22Rv1 (cell line): ENCODE data around the gene TEX54.

ENCODE experiments used
- H3K27ac ChIP-seq: fragments of 450-650 bp; 2 replicates; pipeline ENCODE4 v1.5.1; 2017
- ZFX ChIP-seq: fragments of 450-650 bp; IDR thresholded peaks from 2 replicates; pipeline ENCODE4 v1.6.1; 2017; ENCODE audit warnings: antibody characterized with exemption, borderline replicate concordance
- TF ChIP-seq, protein P1 (sequence below): fragments of 450-650 bp; IDR thresholded peaks from 2 replicates; pipeline ENCODE4 v1.5.1; 2017; ENCODE audit warnings: mild to moderate bottlenecking

Gene TEX54

GRCh38 chr11:62876712-62877111, 44.1 kb upstream of the TEX54 start:
- TF ChIP-seq ZFX: no peak
- TF ChIP-seq, protein P1, sequence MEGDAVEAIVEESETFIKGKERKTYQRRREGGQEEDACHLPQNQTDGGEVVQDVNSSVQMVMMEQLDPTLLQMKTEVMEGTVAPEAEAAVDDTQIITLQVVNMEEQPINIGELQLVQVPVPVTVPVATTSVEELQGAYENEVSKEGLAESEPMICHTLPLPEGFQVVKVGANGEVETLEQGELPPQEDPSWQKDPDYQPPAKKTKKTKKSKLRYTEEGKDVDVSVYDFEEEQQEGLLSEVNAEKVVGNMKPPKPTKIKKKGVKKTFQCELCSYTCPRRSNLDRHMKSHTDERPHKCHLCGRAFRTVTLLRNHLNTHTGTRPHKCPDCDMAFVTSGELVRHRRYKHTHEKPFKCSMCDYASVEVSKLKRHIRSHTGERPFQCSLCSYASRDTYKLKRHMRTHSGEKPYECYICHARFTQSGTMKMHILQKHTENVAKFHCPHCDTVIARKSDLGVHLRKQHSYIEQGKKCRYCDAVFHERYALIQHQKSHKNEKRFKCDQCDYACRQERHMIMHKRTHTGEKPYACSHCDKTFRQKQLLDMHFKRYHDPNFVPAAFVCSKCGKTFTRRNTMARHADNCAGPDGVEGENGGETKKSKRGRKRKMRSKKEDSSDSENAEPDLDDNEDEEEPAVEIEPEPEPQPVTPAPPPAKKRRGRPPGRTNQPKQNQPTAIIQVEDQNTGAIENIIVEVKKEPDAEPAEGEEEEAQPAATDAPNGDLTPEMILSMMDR: no peak
- H3K27ac ChIP-seq: no peak overlapping the region

DNA sequence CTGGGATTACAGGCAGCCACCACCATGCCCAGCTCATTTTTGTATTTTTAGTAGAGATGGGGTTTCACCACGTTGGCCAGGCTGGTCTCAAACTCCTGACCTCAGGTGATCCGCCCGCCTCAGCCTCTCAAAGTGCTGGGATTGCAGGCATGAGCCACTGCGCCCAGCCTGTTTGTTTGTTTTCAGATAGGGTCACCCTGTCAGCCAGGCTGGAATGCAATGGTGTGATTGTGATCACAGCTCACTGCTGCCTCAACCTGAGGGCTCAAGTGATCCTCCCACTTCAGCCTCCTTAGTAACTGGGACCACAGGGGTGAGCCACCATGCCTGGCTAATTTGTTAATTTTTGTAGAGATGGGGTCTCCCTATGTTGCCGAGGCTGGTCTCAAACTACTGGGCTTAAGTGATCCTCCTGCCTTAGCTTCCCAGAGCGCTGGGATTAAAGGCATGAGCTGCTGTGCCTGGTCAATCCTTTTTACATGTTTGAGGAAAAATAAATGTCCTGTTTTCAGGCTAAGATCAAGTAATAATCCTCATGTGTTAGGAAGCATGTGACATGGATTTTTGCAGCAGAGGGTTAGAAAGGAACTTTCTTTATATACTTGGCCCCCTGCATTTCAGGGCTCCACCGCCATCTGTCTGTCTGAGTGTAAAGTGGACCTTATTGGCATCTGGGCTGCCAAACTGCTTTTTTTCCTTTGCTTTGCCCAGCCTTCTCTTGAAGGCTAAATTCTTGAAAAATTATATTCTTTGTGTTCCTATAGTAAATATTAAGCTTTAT, 43.2 kb upstream of the TEX54 start:
- H3K27ac ChIP-seq: no peak overlapping the region
- TF ChIP-seq ZFX: no peak

- no peak overlapping the region for H3K27ac ChIP-seq
- TF ChIP-seq ZFX: no peak
- TF ChIP-seq, protein P1: no peak
Measured at GRCh38 chr11:62874851-62875250, 42.2 kb upstream of the TEX54 start.

GRCh38 chr11:62865635-62866034, 33.0 kb upstream of the TEX54 start:
- H3K27ac ChIP-seq: no peak overlapping the region
- TF ChIP-seq, protein P1: no peak
- no peak for TF ChIP-seq ZFX

- H3K27ac ChIP-seq: peak overlapping the region; percentile 48; the same call in 1 of the 2 replicates
- TF ChIP-seq ZFX: no peak
- TF ChIP-seq, protein P1: no peak
Measured at GRCh38 chr11:62863687-62864335, 31.2 kb upstream of the TEX54 start.

DNA sequence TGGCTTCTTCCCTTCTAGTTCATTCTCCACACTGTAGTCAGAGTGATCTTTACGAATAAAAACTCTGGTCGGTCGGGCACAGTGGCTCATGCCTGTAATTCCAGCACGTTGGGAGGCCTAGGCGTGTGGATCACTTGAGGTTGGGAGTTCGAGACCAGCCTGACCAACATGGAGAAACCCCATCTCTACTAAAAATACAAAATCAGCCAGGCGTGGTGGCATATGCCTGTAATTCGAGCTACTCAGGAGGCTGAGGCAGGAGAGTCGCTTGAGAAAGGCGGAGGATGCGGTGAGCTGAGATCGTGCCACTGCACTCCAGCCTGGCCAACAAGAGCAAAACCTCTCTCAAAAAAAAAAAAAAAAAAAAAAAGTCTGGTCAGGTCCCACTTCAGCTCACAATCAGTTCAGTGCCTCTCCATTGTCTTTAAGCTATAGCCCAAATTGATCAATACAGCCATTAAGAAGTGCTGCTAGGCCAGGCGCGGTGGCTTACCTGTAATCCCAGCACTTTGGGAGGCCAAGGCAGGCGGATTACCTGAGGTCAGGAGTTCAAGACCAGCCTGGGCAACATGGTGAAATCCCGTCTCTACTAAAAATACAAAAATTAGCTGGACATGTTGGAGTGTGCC, 29.0 kb upstream of the TEX54 start:
- H3K27ac ChIP-seq: peak overlapping the region; percentile 48

GRCh38 chr11:62860835-62861563, 28.4 kb upstream of the TEX54 start:
- H3K27ac ChIP-seq: peak overlapping the region; percentile 48
- TF ChIP-seq ZFX: no peak
- TF ChIP-seq, protein P1: no peak

DNA sequence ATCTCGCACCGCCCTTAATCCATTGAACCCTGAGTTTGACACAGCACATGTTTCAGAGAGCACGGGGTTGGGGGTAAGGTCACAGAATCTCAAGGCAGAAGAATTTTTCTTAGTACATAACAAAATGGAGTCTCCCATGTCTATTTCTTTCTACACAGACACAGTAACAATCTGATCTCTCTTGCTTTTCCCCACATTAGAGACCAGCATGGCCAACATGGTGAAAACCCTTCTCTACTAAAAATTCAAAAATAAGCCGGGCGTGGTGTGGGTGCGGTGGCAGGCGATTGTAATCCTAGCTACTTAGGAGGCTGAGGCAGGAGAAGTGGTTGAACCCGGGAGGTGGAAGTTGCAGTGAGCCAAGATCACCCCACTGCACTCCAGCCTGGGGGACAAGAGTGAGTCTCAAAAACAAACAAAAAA, 26.7 kb upstream of the TEX54 start:
- H3K27ac ChIP-seq: peak overlapping the region; percentile 20; the same call in 1 of the 2 replicates
